ENCODE measurements around the gene NSA2.
"Not testable (repeated sequence)": the region's sequence is repeated elsewhere in the genome, so short reads cannot be mapped to it uniquely, and the experiment has no call there.

Gene NSA2

GRCh38 chr5:74766849-74767578, at the start of gene NSA2, which contains the start of gene GFM2:
NSA2 (plus strand) TSS chr5:74767249; CDS start chr5:74767361, 112 bp downstream.
GFM2 (minus strand) TSS chr5:74767117; CDS start chr5:74763742, 3,375 bp downstream.
- DNase-seq = peak; percentile 92

GRCh38 chr5:74717596-74717995, 49.5 kb upstream of the NSA2 start:
- no peak for DNase-seq

GRCh38 chr5:74722271-74722670, 44.8 kb upstream of the NSA2 start:
- no peak for DNase-seq

- DNase-seq = no peak
Observed at GRCh38 chr5:74725331-74725730, 41.7 kb upstream of the NSA2 start.

GRCh38 chr5:74736759-74737158, 30.3 kb upstream of the NSA2 start:
- no peak for DNase-seq

GRCh38 chr5:74738406-74738805, 28.6 kb upstream of the NSA2 start:
- no peak for DNase-seq

GRCh38 chr5:74748742-74749141, 18.3 kb upstream of the NSA2 start:
- not testable (repeated sequence) for DNase-seq

- DNase-seq = no peak
Observed at GRCh38 chr5:74761241-74761640, 5.8 kb upstream of the NSA2 start.

GRCh38 chr5:74762599-74762998, 4.5 kb upstream of the NSA2 start:
- DNase-seq = peak; percentile 64

GRCh38 chr5:74763504-74763903, 3.5 kb upstream of the NSA2 start:
- DNase-seq = no peak

- no peak for DNase-seq
Observed at GRCh38 chr5:74765201-74765600, 1.8 kb upstream of the NSA2 start.

GRCh38 chr5:74765929-74766328, 1.1 kb upstream of the NSA2 start:
- DNase-seq = no peak

GRCh38 chr5:74766418-74766848, 616 bp upstream of the NSA2 start:
- DNase-seq = peak; percentile 17

- DNase-seq = peak; percentile 13
Observed at GRCh38 chr5:74767579-74767913, 497 bp downstream of the NSA2 start.

GRCh38 chr5:74772359-74772758, 5.3 kb downstream of the NSA2 start:
- DNase-seq = no peak

- DNase-seq = no peak
Observed at GRCh38 chr5:74778609-74779008, 11.6 kb downstream of the NSA2 start.

- no peak for DNase-seq
Observed at GRCh38 chr5:74786851-74787250, 19.8 kb downstream of the NSA2 start.

- no peak for DNase-seq
Observed at GRCh38 chr5:74787424-74787823, 20.4 kb downstream of the NSA2 start.

- not testable (repeated sequence) for DNase-seq
Observed at GRCh38 chr5:74791669-74792068, 24.6 kb downstream of the NSA2 start.

- peak; percentile 6 for DNase-seq
Observed at GRCh38 chr5:74798977-74799911, 32.2 kb downstream of the NSA2 start.

GRCh38 chr5:74801197-74801596, 34.1 kb downstream of the NSA2 start:
- no peak for DNase-seq

- DNase-seq = peak; percentile 39
Observed at GRCh38 chr5:74801941-74802340, 34.9 kb downstream of the NSA2 start.

GRCh38 chr5:74810915-74811314, 43.9 kb downstream of the NSA2 start:
- DNase-seq = no peak

- no peak for DNase-seq
Observed at GRCh38 chr5:74816875-74817274, 49.8 kb downstream of the NSA2 start.
